HepG2 (cell line): ENCODE data around the gene TECPR1. TPM values are rescaled to one million over a fixed set of nuclear protein-coding genes. Genes with fewer than 3 reads are reported as not detected.

Experiments used
- ASH2L ChIP-seq: fragments of 300-600, 200-600 bp; sonication (generic); IDR thresholded peaks from 2 replicates; pipeline ENCODE4 v1.7.0; 2017; ENCODE audit warnings: low read depth, mild to moderate bottlenecking, moderate library complexity, mixed read lengths, low read length; ENCODE audit not compliant: insufficient read length
- CBX2 ChIP-seq, 2 experiments: fragments of 200-600 bp in 1 of 2; sonication (generic); formaldehyde crosslinking in 1 of 2; IDR thresholded peaks; 2 replicates each; pipeline versions ENCODE4 v1.7.0 to v1.8.1; 2018 to 2022; ENCODE audit warnings: low read depth in 2 of 2, low read length in 1 of 2, mild to moderate bottlenecking in 1 of 2, missing genetic modification reagents in 1 of 2
- FOXA1 ChIP-seq, 2 experiments: fragments of 450-650 bp in 1 of 2; sonication (generic) in 1 of 2; formaldehyde crosslinking in 1 of 2; IDR thresholded peaks; 2 replicates each; pipeline versions ENCODE4 v1.4.0 to v1.6.1; 2016 to 2020; ENCODE audit warnings: missing genetic modification reagents in 1 of 2
- GABPA ChIP-seq, 2 experiments: IDR thresholded peaks; 2 replicates each; pipeline ENCODE4 v1.6.1; 2011 to 2016; ENCODE audit warnings: low read depth in 2 of 2, low read length in 1 of 2, missing biosample characterization in 1 of 2, missing genetic modification characterization in 1 of 2
- KDM3A ChIP-seq: IDR thresholded peaks from 2 replicates; pipeline ENCODE4 v1.6.1; 2018; ENCODE audit warnings: low read depth, missing compliant biosample characterization
- KLF15 ChIP-seq: sonication (generic); formaldehyde crosslinking; IDR thresholded peaks from 2 replicates; pipeline ENCODE4 v1.8.1; 2023; ENCODE audit warnings: borderline replicate concordance, mild to moderate bottlenecking, inconsistent platforms, missing genetic modification reagents, mixed read lengths
- NONO ChIP-seq, 2 experiments: fragments of 450-650 bp in 1 of 2; sonication (generic) in 1 of 2; formaldehyde crosslinking in 1 of 2; IDR thresholded peaks in 1 of 2; conservative IDR thresholded peaks in 1 of 2; 2 replicates each; pipeline versions ENCODE4 v1.6.1 to v1.8.0; 2017 to 2022; ENCODE audit warnings: mild to moderate bottlenecking in 1 of 2, missing genetic modification reagents in 1 of 2, moderate library complexity in 1 of 2
- PCBP1 ChIP-seq: fragments of 200-400 bp; formaldehyde crosslinking; IDR thresholded peaks from 2 replicates; pipeline ENCODE4 v1.6.1; 2017; ENCODE audit warnings: mild to moderate bottlenecking, low read depth, low read length, borderline replicate concordance
- POGK ChIP-seq: sonication (generic); formaldehyde crosslinking; conservative IDR thresholded peaks from 2 replicates; pipeline ENCODE4 v1.8.0; 2022; ENCODE audit warnings: mild to moderate bottlenecking, moderate library complexity, missing genetic modification reagents
- SP140L ChIP-seq: sonication (generic); formaldehyde crosslinking; IDR thresholded peaks from 2 replicates; pipeline ENCODE4 v1.4.0; 2020; ENCODE audit warnings: missing genetic modification reagents, borderline replicate concordance
- TRIM24 ChIP-seq: sonication (generic); formaldehyde crosslinking; IDR thresholded peaks from 2 replicates; pipeline ENCODE4 v1.8.0; 2022; ENCODE audit warnings: mild to moderate bottlenecking, missing genetic modification reagents
- ZBTB42 ChIP-seq: sonication (generic); formaldehyde crosslinking; IDR thresholded peaks from 2 replicates; pipeline ENCODE4 v1.5.0; 2020; ENCODE audit warnings: mild to moderate bottlenecking, missing genetic modification reagents
- ZBTB7B ChIP-seq: sonication (generic); formaldehyde crosslinking; IDR thresholded peaks from 2 replicates; pipeline ENCODE4 v1.4.0; 2020; ENCODE audit warnings: missing genetic modification reagents
- ZNF136 ChIP-seq: sonication (generic); formaldehyde crosslinking; IDR thresholded peaks from 2 replicates; pipeline ENCODE4 v1.8.1; 2022; ENCODE audit warnings: low read depth, mild to moderate bottlenecking, moderate library complexity, missing genetic modification reagents
- ZNF274 ChIP-seq: sonication (generic); formaldehyde crosslinking; IDR thresholded peaks from 2 replicates; pipeline ENCODE4 v1.5.1; 2020; ENCODE audit warnings: mild to moderate bottlenecking, missing genetic modification reagents
- polyA plus RNA-seq, 8 experiments: library from polyadenylated mRNA; depleted of rRNA in 3 of 8; stranded (reverse) in 7 of 8; unstranded in 1 of 8; fragments of >200 nt; fragmentation: Illumina TruSeq in 4 of 8; extraction: Trizol in 4 of 8; gene quantifications; 2 replicates each; pipeline versions ENCODE4 v1.2.1 to v1.2.3, GENCODE V29; 2011 to 2016; ENCODE audit warnings: low read depth in 4 of 8, missing spikeins in 1 of 8, mixed read lengths in 1 of 8; ENCODE audit not compliant: insufficient read depth in 1 of 8
- total RNA-seq, 5 experiments: library from RNA; depleted of rRNA; stranded (reverse); fragments of >200 nt; fragmentation: Illumina TruSeq; extraction: Trizol; gene quantifications; 2 replicates each; pipeline ENCODE4 v1.2.3, GENCODE V29; 2016; ENCODE audit warnings: low read depth in 1 of 5
- TF ChIP-seq, protein P1 (sequence below): sonication (generic); formaldehyde crosslinking; IDR thresholded peaks from 2 replicates; pipeline ENCODE4 v1.5.1; 2020; ENCODE audit warnings: mild to moderate bottlenecking, missing genetic modification reagents, borderline replicate concordance
- TF ChIP-seq, protein P2 (sequence below): sonication (generic); formaldehyde crosslinking; IDR thresholded peaks from 2 replicates; pipeline ENCODE4 v1.9.0; 2021; ENCODE audit warnings: missing genetic modification reagents, borderline replicate concordance

Gene TECPR1
- total and polyA plus RNA-seq, 2 of the 13 experiments (the other 11 are each of a cell fraction or from before 2014, with no cell fraction given) = 2.3 to 6.3 TPM

DNA sequence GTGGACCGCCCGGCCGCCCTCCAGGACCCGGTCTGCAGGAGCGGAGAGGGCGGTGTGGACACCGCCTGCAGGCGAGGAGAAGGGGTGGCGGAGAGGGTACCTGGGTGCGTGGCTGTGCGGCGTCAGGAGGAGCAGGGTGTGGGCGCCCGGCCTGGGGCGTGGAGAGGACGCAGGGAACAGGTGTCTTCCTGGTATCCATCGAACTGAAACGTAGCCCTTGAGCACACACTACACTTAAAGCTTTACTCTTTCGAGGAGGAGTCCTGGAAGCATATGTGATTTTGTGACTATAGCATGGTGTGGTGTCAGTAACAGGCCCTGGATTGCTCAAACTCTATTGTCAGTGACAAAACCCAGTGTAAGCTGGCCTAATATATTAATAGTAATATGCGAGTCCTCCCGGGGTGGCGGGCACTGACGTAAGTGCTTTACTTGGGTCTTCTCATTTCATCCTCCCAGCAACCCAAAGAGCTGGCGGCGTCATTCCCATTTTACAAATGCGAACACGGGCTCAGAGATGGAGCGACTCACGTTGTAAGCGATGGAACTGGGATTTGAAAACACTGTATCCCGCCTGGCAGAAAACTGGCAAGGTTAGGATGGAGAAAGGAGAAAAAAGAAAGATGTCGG, 508 bp upstream of the TECPR1 start (continued):
- TF ChIP-seq ASH2L (peak; percentile 64), POGK (CRISPR knock-in tag) (peak; percentile 53; the same call in 1 of the 2 replicates), SP140L (CRISPR knock-in tag) (no peak), ZNF136 (CRISPR knock-in tag) (no peak), KLF15 (CRISPR knock-in tag) (no peak), ZBTB42 (CRISPR knock-in tag) (no peak), CBX2 (IDR thresholded peaks at IDR 0.05; ENCODE audit: low read depth, low read length) (no peak), CBX2 (CRISPR knock-in tag; IDR thresholded peaks at IDR 0.05; ENCODE audit: low read depth) (no peak), GABPA (IDR thresholded peaks at IDR 0.05; ENCODE audit: low read depth, low read length) (no peak), GABPA (CRISPR knock-in tag; IDR thresholded peaks at IDR 0.05; ENCODE audit: low read depth) (no peak), NONO (IDR thresholded peaks at IDR 0.05) (no peak), NONO (CRISPR knock-in tag; conservative IDR thresholded peaks at IDR 0.05) (no peak), PCBP1 (no peak), KDM3A (CRISPR knock-in tag) (0 out of 2 replicates have a peak, but pooled peaks have one; percentile 11), FOXA1 (IDR thresholded peaks at IDR 0.05) (no peak), FOXA1 (CRISPR knock-in tag; IDR thresholded peaks at IDR 0.05) (0 out of 2 replicates have a peak, but pooled peaks have one; percentile 3), ZNF274 (CRISPR knock-in tag) (peak; percentile 56; the same call in 1 of the 2 replicates), TRIM24 (CRISPR knock-in tag) (no peak), ZBTB7B (CRISPR knock-in tag) (peak; percentile 13; the same call in 1 of the 2 replicates)
- TF ChIP-seq, protein P1, sequence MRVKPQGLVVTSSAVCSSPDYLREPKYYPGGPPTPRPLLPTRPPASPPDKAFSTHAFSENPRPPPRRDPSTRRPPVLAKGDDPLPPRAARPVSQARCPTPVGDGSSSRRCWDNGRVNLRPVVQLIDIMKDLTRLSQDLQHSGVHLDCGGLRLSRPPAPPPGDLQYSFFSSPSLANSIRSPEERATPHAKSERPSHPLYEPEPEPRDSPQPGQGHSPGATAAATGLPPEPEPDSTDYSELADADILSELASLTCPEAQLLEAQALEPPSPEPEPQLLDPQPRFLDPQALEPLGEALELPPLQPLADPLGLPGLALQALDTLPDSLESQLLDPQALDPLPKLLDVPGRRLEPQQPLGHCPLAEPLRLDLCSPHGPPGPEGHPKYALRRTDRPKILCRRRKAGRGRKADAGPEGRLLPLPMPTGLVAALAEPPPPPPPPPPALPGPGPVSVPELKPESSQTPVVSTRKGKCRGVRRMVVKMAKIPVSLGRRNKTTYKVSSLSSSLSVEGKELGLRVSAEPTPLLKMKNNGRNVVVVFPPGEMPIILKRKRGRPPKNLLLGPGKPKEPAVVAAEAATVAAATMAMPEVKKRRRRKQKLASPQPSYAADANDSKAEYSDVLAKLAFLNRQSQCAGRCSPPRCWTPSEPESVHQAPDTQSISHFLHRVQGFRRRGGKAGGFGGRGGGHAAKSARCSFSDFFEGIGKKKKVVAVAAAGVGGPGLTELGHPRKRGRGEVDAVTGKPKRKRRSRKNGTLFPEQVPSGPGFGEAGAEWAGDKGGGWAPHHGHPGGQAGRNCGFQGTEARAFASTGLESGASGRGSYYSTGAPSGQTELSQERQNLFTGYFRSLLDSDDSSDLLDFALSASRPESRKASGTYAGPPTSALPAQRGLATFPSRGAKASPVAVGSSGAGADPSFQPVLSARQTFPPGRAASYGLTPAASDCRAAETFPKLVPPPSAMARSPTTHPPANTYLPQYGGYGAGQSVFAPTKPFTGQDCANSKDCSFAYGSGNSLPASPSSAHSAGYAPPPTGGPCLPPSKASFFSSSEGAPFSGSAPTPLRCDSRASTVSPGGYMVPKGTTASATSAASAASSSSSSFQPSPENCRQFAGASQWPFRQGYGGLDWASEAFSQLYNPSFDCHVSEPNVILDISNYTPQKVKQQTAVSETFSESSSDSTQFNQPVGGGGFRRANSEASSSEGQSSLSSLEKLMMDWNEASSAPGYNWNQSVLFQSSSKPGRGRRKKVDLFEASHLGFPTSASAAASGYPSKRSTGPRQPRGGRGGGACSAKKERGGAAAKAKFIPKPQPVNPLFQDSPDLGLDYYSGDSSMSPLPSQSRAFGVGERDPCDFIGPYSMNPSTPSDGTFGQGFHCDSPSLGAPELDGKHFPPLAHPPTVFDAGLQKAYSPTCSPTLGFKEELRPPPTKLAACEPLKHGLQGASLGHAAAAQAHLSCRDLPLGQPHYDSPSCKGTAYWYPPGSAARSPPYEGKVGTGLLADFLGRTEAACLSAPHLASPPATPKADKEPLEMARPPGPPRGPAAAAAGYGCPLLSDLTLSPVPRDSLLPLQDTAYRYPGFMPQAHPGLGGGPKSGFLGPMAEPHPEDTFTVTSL (CRISPR knock-in tag) = no peak
- TF ChIP-seq, protein P2, sequence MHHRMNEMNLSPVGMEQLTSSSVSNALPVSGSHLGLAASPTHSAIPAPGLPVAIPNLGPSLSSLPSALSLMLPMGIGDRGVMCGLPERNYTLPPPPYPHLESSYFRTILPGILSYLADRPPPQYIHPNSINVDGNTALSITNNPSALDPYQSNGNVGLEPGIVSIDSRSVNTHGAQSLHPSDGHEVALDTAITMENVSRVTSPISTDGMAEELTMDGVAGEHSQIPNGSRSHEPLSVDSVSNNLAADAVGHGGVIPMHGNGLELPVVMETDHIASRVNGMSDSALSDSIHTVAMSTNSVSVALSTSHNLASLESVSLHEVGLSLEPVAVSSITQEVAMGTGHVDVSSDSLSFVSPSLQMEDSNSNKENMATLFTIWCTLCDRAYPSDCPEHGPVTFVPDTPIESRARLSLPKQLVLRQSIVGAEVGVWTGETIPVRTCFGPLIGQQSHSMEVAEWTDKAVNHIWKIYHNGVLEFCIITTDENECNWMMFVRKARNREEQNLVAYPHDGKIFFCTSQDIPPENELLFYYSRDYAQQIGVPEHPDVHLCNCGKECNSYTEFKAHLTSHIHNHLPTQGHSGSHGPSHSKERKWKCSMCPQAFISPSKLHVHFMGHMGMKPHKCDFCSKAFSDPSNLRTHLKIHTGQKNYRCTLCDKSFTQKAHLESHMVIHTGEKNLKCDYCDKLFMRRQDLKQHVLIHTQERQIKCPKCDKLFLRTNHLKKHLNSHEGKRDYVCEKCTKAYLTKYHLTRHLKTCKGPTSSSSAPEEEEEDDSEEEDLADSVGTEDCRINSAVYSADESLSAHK (CRISPR knock-in tag) = no peak
